ENCODE measurements around the gene STXBP6.

The STXBP6 gene

GRCh38 chr14:25049568-25050268 is at the start of gene STXBP6:
Gene STXBP6 (minus strand): TSS chr14:25050147. CDS start chr14:24974818, 75,329 bp downstream.
- DNase-seq (ENCODE audit: low read depth), result no peak

GRCh38 chr14:25097120-25097519 is 47.2 kb upstream of the STXBP6 start:
- DNase-seq (ENCODE audit: low read depth), result no peak

DNA sequence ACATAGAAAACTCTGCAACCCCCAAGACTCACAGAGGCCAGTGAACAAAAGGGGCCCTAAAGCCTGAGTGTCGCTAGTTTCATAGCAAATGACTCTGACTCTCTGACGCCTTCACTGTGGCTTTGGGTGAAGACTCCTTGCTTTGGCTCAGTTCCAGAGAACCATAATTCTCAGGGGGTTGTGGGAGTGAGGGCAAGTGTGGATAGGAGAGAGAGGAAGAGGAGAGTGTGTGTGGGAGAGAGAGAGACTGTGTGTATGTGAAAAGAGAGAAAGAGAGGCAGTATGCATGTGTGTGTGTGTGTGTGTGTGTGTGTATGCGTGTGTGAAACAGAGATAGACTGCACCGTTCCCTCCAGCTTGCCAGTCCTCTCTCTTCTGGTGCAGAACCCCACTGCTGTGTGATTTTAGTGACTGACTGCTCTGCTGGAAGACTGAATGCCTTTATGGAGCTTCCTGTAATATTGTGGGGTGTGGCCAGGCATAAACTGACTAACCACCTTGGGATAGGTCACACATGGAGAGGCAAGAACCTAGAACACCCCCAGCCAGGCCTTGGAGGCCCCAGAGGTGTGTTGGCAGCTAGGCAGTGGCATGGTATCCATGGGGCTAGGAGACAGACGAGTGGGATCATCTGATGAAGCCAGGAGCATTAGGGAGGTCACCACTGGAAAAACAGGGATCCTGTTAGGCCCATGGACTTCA is 45.9 kb upstream of the STXBP6 start:
- no peak for DNase-seq (ENCODE audit: low read depth)

DNA sequence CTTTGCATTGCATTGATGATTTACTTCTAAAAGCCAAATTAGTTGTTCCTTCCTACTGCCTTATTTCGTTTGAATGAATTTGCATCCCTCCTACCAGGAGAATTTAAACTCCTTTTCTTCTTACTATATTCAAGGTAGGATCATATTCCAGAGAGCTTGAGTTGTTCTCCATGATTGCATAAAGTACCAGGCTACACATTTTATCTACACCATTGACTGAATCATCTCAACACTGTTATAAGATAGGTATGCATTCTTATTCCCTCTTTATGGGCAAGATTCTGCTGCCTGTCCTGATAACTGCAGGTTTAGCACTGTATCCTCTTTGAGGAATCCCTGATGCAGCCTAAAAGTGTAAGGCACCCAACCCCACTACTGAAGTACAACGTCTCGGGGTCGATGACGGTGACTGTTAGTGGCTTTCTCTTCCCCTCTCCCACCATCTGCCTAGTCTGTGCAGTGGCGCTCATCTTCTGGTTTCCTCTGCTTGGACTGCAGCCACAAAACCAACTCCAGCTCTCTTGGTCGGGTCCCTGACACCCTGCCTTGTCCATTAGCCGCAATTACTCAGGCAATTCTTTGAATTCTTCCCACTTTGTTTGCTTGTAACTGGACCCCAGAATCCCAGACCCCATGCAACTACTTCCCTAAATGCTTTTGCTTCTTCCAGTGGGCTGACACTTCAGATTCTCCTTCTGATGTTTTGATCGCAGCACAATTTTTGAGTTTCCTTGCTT is 44.4 kb upstream of the STXBP6 start:
- no peak for DNase-seq (ENCODE audit: low read depth)

GRCh38 chr14:25092258-25092740 is 42.4 kb upstream of the STXBP6 start:
- DNase-seq (ENCODE audit: low read depth), result no peak

DNA sequence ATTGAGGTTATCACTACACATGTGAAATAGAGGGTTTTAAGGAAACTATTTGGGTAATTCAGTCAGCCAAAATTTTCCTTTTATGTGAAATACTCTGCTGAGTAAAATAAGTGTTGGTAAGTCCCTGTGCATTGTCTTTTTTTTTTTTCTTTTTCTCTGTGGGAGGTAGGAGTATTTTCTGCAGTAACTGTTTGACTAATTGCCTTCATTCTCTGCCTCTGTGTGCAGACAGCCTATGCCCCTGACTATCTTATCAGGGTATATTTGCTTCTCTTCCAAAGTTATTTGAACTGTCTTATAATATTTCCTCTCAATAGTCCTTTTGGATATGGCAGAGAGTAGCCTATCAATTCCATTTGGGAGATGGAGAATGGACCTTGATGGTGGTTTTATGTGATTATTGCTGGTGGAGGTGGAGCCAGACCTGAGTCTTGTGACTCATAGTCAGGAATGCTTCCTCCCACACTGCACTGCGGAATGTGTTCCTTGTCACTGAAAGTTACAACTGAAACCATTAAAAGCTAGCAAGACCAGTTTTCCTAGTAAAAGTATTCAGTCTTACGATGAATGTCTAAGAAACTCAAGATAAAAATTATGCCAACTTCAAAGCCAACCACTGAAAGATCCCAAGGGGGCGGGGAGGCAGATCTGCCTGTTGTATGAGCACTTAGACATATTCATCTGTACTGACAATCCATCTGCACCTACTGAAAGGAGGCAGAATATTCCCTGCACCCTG is 40.9 kb upstream of the STXBP6 start:
- no peak for DNase-seq (ENCODE audit: low read depth)

GRCh38 chr14:25090256-25090655 is 40.3 kb upstream of the STXBP6 start:
- DNase-seq (ENCODE audit: low read depth), result no peak

DNA sequence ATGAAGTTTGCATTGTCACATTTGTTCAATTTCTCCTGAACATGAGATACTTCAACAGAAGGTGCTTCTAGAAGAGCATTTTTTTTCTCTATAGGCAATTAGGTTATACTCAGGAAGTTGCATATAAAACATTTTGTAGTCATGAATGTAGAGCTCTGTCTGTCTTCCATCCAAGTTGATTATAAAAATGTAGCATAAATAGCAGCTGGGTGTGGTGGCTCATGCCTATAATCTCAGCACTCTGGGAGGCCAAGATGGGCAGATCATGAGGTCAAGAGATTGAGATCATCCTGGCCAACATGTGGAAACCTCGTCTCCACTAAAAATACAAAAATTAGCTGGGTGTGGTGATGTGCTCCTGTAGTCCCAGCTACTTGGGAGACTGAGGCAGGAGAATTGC is 39.5 kb upstream of the STXBP6 start:
- DNase-seq (ENCODE audit: low read depth), result no peak

DNA sequence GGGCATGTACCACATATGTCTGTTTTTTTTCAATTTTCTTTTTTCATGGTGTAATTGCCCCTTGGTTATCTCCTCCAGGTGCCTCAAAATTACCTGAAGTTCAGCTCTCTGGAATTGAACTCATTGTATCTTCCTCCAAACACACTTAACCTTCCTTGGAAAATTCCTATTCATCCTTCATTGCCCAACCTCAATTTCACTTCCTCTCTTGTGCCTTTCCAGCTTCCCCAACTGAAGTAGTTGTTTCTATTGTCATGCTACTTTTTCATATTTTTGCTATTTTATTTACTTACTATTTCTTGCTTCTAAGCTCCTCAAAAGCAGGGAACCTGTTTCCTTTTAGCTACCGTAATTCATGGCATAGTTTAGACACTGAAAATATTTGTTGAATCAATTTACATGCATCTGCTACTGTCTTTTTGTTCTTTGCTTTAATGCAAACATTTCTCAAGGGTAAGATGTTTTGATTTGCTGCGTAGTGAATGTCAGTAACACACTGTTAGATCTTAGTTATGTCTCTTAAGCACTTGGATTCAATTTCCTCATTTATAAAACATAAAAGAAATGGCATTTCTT is 37.0 kb upstream of the STXBP6 start:
- DNase-seq (ENCODE audit: low read depth), result no peak

DNA sequence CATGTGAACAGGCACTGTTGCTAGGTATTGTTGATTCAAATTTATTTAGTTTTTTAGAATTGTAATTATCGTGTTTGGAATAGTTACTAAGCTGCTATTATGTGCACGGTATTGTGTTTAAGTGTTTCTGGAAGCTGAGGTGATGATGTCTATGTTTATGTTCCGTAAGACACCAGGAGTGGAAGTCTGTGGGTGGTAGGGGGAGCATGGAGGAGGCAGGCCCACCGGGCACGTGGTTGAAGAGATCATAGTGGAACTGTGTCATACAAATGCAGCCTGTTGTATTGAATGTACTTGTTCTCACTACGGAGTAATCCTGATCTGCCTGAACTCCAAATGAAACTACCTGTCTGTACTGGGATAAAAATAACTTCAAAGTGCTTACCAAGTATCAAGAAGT is 36.1 kb upstream of the STXBP6 start:
- DNase-seq (ENCODE audit: low read depth), result no peak

DNA sequence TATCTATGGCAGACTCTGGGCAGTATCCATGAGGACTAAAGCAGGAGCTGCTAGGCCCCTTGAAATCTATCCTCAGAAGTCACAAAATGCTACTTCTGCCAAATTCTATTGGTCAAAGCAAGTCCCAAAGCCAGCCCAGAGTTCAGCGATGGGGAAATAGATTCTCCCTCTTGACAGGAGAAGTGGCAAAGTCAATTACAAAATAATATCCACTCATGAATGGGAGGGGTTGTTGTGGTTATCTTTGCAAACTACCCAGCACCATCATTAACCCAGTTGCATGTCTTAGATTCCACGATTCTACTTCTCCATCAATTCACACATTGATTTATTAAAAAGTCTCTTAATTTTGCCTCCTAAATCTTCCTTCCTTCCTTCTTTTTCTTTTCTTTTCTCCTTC is 30.7 kb upstream of the STXBP6 start:
- no peak for DNase-seq (ENCODE audit: low read depth)

DNA sequence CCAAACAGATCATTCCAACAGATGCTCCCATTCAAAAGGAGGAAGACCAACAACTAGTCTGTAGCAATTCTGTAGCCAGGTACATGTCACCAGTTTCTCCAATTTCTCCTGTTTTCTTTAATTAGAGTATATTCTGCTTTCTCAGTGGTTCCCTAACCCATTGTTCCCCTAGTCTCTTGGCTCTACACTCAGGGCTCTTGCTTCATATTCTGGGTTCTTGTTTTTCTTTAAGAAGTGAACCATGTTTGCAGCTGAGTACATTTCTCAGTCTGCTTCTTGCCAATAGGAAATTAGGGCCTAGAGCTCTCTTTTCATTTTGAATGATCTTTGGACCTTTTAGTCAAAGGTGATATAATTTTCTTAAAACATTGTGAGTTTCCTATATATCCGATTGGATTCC is 29.4 kb upstream of the STXBP6 start:
- DNase-seq (ENCODE audit: low read depth), result no peak

GRCh38 chr14:25074099-25074685 is 24.2 kb upstream of the STXBP6 start:
- no peak for DNase-seq (ENCODE audit: low read depth)

DNA sequence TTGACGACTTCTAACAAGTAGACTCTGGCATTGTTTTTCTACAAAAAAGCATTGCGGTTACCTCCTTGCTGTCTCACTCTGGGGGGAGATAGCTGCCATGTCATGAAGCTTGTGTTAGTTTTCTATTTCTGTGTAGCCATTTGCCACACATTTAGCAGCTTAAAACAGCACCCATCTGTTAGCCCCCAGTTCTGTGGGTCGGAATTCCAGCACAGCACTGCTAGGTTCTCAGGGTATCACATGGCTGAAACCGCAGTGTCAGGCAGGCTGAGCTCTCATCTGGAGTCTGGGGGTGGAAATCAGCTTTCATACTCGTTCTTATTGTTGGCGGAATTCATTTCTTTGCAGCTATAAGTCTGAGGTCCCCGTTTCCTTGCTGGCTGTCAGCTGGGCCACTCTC is 19.9 kb upstream of the STXBP6 start:
- DNase-seq (ENCODE audit: low read depth), result no peak

- no peak for DNase-seq (ENCODE audit: low read depth)
Observed at GRCh38 chr14:25067600-25067999, 17.7 kb upstream of the STXBP6 start.

DNA sequence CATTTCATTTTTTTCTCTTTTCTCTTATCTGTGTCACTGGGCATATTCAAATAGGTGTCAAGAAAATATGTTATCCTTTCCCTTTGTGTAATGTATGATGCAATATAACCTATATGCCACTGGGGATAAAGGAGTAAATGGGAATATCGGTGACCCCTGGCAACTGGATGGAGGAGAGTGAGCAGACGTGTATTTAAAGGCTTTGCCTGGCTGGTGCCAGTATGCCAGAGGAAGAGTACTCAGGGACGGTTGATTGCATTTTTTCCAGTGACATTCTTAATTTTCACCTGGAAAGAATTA is 12.0 kb upstream of the STXBP6 start:
- no peak for DNase-seq (ENCODE audit: low read depth)

- DNase-seq (ENCODE audit: low read depth), result no peak
Observed at GRCh38 chr14:25056688-25057078, 6.7 kb upstream of the STXBP6 start.

DNA sequence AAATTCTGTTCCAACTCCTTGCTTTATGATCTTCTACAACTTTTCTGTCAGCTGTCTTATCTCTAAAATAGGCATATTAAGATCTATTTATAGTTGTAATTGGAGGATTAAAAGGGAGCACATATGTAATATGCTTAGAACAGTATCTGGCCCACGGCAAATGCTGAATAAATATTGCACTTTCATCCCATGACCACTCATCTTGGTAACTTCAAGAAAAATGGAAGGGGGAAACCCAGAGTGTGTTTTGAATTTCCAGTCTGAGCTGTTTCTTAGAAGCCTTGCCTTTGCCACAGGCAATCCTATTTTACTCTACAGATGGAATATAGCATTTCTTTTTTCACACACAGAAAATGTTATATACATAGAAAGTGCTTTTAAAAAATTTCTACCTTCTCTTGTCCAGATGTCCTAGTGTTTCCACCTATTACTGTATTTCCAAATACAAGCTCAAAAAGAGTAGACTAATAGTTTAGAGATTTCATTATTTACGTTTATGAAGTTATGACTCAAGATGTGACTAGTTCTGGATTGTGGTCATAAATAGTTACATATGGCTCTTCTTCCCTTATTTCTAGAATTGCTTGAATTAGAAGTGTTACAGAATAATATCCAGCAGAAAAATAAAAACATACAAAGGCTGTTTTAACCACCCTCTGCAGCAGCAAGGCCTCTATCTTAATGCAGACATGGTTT is 6.2 kb upstream of the STXBP6 start:
- no peak for DNase-seq (ENCODE audit: low read depth)

DNA sequence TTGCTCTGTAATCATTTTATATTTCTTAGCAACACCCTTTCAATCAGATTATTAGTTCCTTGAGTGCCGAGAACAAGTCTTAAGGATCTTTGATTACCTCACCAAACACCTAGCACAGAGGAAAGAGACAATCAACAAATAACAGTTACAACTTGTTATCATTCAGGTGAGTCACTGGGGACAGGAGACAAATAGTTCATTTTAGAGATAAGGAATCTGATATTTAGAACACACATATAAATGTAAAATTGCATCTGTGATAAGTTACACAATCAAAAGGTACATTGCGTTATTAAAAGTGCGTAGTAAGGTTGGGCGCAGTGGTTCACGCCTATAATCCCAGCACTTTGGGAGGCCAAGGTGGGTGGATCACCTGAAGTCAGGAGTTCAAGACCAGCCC is 5.1 kb upstream of the STXBP6 start:
- DNase-seq (ENCODE audit: low read depth), result no peak

DNA sequence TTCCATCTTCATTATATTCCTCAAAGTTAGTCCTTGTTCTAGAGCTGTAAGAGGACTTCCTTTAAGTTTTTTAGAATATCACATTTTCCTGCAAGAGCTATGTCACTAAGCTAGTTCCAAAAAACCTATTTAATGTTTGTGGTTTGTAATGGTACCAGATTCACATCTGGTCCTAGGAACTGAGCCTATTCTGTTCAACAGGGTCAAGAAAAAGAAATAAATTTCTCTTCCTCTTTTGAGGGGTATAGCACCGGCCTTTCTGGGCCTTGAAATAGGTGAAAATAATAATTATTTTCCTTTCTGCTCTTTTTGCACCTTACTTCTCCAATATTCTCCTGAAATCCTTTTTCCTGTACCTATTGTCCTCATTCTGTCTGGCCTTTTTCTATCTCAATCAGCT is 3.6 kb upstream of the STXBP6 start:
- no peak for DNase-seq (ENCODE audit: low read depth)

GRCh38 chr14:25052921-25053320 is 3.0 kb upstream of the STXBP6 start:
- no peak for DNase-seq (ENCODE audit: low read depth)
